ENCODE results near the gene PUM1.

DNA sequence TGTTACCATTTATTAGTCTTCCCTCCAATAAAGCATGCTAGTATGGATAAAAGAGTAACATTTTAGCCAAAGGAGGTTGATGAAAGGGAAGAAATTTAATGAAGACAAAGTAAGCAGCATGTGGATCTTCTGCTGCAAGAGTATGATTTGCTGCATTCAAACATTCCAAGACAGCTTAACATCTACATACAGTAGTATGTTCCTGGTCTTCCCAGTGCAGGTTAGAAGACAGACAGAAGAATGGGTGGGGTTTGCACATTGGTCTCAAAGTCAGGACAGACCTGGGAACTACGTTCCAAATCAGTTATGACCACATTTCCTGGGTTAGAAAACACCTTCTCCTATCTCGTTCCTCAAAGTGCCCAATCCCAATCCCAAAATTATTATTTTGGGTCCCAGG, 43.3 kb downstream of the PUM1 start:
- TF ChIP-seq, protein P1, sequence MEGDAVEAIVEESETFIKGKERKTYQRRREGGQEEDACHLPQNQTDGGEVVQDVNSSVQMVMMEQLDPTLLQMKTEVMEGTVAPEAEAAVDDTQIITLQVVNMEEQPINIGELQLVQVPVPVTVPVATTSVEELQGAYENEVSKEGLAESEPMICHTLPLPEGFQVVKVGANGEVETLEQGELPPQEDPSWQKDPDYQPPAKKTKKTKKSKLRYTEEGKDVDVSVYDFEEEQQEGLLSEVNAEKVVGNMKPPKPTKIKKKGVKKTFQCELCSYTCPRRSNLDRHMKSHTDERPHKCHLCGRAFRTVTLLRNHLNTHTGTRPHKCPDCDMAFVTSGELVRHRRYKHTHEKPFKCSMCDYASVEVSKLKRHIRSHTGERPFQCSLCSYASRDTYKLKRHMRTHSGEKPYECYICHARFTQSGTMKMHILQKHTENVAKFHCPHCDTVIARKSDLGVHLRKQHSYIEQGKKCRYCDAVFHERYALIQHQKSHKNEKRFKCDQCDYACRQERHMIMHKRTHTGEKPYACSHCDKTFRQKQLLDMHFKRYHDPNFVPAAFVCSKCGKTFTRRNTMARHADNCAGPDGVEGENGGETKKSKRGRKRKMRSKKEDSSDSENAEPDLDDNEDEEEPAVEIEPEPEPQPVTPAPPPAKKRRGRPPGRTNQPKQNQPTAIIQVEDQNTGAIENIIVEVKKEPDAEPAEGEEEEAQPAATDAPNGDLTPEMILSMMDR (IDR thresholded peaks at IDR 0.05): no peak
- no peak for TF ChIP-seq POLR2AphosphoS5 (IDR thresholded peaks at IDR 0.05)
- TF ChIP-seq POLR2A (IDR thresholded peaks at IDR 0.05): no peak
- no peak for TF ChIP-seq EP300 (IDR thresholded peaks at IDR 0.05)
